ENCODE data around the gene TSPAN1. TPM values are rescaled to one million over a fixed set of nuclear protein-coding genes. Genes with fewer than 3 reads are reported as not detected.

The TSPAN1 gene
- total RNA-seq (under 1 TPM; 0.28 to 0.50 TPM), polyA plus RNA-seq (ENCODE audit: insufficient read length in 2 of 2) (1 to 10 TPM in 1 of 2 donors, under 1 TPM in 1; 0.84 to 2.2 TPM)
- long read RNA-seq, donor 1, partial matches to known transcripts = 29 of 40 reads
- long read RNA-seq, donor 1, other reads (novel, unspliced or antisense) = 11 of 40 reads
- long read RNA-seq, donor 2 = 0 reads
- long read RNA-seq, donor 3 = 0 reads
- long read RNA-seq, donor 4, partial matches to known transcripts = 15 of 17 reads
- long read RNA-seq, donor 4, other reads (novel, unspliced or antisense) = 0 of 17 reads

GRCh38 chr1:46174448-46175231 is at the start of gene TSPAN1:
Gene TSPAN1 (plus strand): TSS chr1:46175087. CDS start chr1:46181108, 6,021 bp downstream.
- no peak within 1 kb of the TSS for H3K27ac ChIP-seq (ENCODE audit: low read depth, low read length)

GRCh38 chr1:46128344-46128743 is 46.5 kb upstream of the TSPAN1 start:
- 100% methylated on average over 1 of the region's 3 CpGs for WGBS (ENCODE audit: insufficient coverage)
- H3K9me3 ChIP-seq (ENCODE audit: control insufficient read depth, insufficient read depth, low read length) = no peaks in the 10 kb centered on the region
- H3K27me3 ChIP-seq (ENCODE audit: control insufficient read depth, insufficient read depth, low read length) = no peaks in the 10 kb centered on the region
- H3K4me3 ChIP-seq (ENCODE audit: low read depth, low read length) = no peak overlapping the region
- DNase-seq (ENCODE audit: low read depth in 4 of 6, low spot score in 6 of 6) = no peak
- peaks cover 2% of the 10 kb centered on the region for H3K4me1 ChIP-seq (ENCODE audit: control insufficient read depth, insufficient read depth, low read length)
- no peak overlapping the region for H3K27ac ChIP-seq (ENCODE audit: low read depth, low read length)
- no peaks in the 10 kb centered on the region for H3K36me3 ChIP-seq (ENCODE audit: control insufficient read depth, insufficient read depth, low read length)

More at GRCh38 chr1:46174448-46175231, at the start of gene TSPAN1:
- peaks cover 13% of the 10 kb centered on the region for H3K4me1 ChIP-seq (ENCODE audit: control insufficient read depth, insufficient read depth, low read length)
- H3K4me3 ChIP-seq (ENCODE audit: low read depth, low read length) = no peak within 1 kb of the TSS
- H3K27me3 ChIP-seq (ENCODE audit: control insufficient read depth, insufficient read depth, low read length) = no peaks in the 10 kb centered on the region
- WGBS (ENCODE audit: insufficient coverage) = 76% methylated on average over 11 of the region's 11 CpGs
- DNase-seq (ENCODE audit: low read depth in 4 of 6, low spot score in 6 of 6) = no peak
- no peaks in the 10 kb centered on the region for H3K9me3 ChIP-seq (ENCODE audit: control insufficient read depth, insufficient read depth, low read length)
- no peaks in the 10 kb centered on the region for H3K36me3 ChIP-seq (ENCODE audit: control insufficient read depth, insufficient read depth, low read length)

GRCh38 chr1:46130121-46130520 is 44.8 kb upstream of the TSPAN1 start:
- H3K4me1 ChIP-seq (ENCODE audit: control insufficient read depth, insufficient read depth, low read length) = peaks cover 5% of the 10 kb centered on the region
- peak in 2 of 6 donors; percentile 30 to 60 for DNase-seq (ENCODE audit: low read depth in 4 of 6, low spot score in 6 of 6)
- H3K36me3 ChIP-seq (ENCODE audit: control insufficient read depth, insufficient read depth, low read length) = no peaks in the 10 kb centered on the region
- H3K9me3 ChIP-seq (ENCODE audit: control insufficient read depth, insufficient read depth, low read length) = no peaks in the 10 kb centered on the region
- H3K27me3 ChIP-seq (ENCODE audit: control insufficient read depth, insufficient read depth, low read length) = no peaks in the 10 kb centered on the region
- WGBS (ENCODE audit: insufficient coverage) = no CpG with 5 or more reads among the region's 1 CpG
- H3K27ac ChIP-seq (ENCODE audit: low read depth, low read length) = peak overlapping the region; percentile 4
- H3K4me3 ChIP-seq (ENCODE audit: low read depth, low read length) = peak overlapping the region; percentile 90

GRCh38 chr1:46130606-46131005 is 44.3 kb upstream of the TSPAN1 start:
- WGBS (ENCODE audit: insufficient coverage) = 0% methylated on average over 2 of the region's 5 CpGs
- no peaks in the 10 kb centered on the region for H3K27me3 ChIP-seq (ENCODE audit: control insufficient read depth, insufficient read depth, low read length)
- H3K36me3 ChIP-seq (ENCODE audit: control insufficient read depth, insufficient read depth, low read length) = no peaks in the 10 kb centered on the region
- peak overlapping the region; percentile 90 for H3K4me3 ChIP-seq (ENCODE audit: low read depth, low read length)
- DNase-seq (ENCODE audit: low read depth in 4 of 6, low spot score in 6 of 6) = peak in 2 of 6 donors; percentile 28 to 42
- peak overlapping the region; percentile 4 for H3K27ac ChIP-seq (ENCODE audit: low read depth, low read length)
- H3K9me3 ChIP-seq (ENCODE audit: control insufficient read depth, insufficient read depth, low read length) = no peaks in the 10 kb centered on the region
- peaks cover 5% of the 10 kb centered on the region for H3K4me1 ChIP-seq (ENCODE audit: control insufficient read depth, insufficient read depth, low read length)

GRCh38 chr1:46131093-46131492 is 43.8 kb upstream of the TSPAN1 start:
- Histone ChIP-seq H3K27me3 (ENCODE audit: control insufficient read depth, insufficient read depth, low read length) (no peaks in the 10 kb centered on the region), H3K27ac (ENCODE audit: low read depth, low read length) (peak overlapping the region; percentile 4), H3K4me1 (ENCODE audit: control insufficient read depth, insufficient read depth, low read length) (peaks cover 5% of the 10 kb centered on the region), H3K9me3 (ENCODE audit: control insufficient read depth, insufficient read depth, low read length) (no peaks in the 10 kb centered on the region), H3K36me3 (ENCODE audit: control insufficient read depth, insufficient read depth, low read length) (no peaks in the 10 kb centered on the region), H3K4me3 (ENCODE audit: low read depth, low read length) (peak overlapping the region; percentile 90)
- no CpG with 5 or more reads among the region's 10 CpGs for WGBS (ENCODE audit: insufficient coverage)
- DNase-seq (ENCODE audit: low read depth in 4 of 6, low spot score in 6 of 6) = peak in 2 of 6 donors; percentile 56 to 67

- WGBS (ENCODE audit: insufficient coverage) = 0% methylated on average over 17 of the region's 38 CpGs
- no peaks in the 10 kb centered on the region for H3K9me3 ChIP-seq (ENCODE audit: control insufficient read depth, insufficient read depth, low read length)
- H3K36me3 ChIP-seq (ENCODE audit: control insufficient read depth, insufficient read depth, low read length) = no peaks in the 10 kb centered on the region
- peak overlapping the region; percentile 90 for H3K4me3 ChIP-seq (ENCODE audit: low read depth, low read length)
- peak overlapping the region; percentile 98 for H3K27ac ChIP-seq (ENCODE audit: low read depth, low read length)
- H3K4me1 ChIP-seq (ENCODE audit: control insufficient read depth, insufficient read depth, low read length) = peaks cover 5% of the 10 kb centered on the region
- no peaks in the 10 kb centered on the region for H3K27me3 ChIP-seq (ENCODE audit: control insufficient read depth, insufficient read depth, low read length)
- DNase-seq (ENCODE audit: low read depth in 4 of 6, low spot score in 6 of 6) = peak in 4 of 6 donors; percentile 45 to 83 (median 64)
These were observed 43.0 kb upstream of the TSPAN1 start for GRCh38 chr1:46131712-46132528.

- WGBS (ENCODE audit: insufficient coverage) = under 1% methylated on average over 50 of the region's 55 CpGs
- no peaks in the 10 kb centered on the region for H3K36me3 ChIP-seq (ENCODE audit: control insufficient read depth, insufficient read depth, low read length)
- peaks cover 5% of the 10 kb centered on the region for H3K4me1 ChIP-seq (ENCODE audit: control insufficient read depth, insufficient read depth, low read length)
- H3K27ac ChIP-seq (ENCODE audit: low read depth, low read length) = peak within 1 kb of the TSS; percentile 98
- H3K4me3 ChIP-seq (ENCODE audit: low read depth, low read length) = peak within 1 kb of the TSS; percentile 90
- H3K9me3 ChIP-seq (ENCODE audit: control insufficient read depth, insufficient read depth, low read length) = no peaks in the 10 kb centered on the region
- H3K27me3 ChIP-seq (ENCODE audit: control insufficient read depth, insufficient read depth, low read length) = no peaks in the 10 kb centered on the region
- DNase-seq (ENCODE audit: low read depth in 4 of 6, low spot score in 6 of 6) = peak; percentile 95 to 100 (median 97)
These were observed 42.2 kb upstream of the TSPAN1 start, which contains the start of gene PIK3R3 for GRCh38 chr1:46132529-46133180. Gene PIK3R3 (minus strand): TSS chr1:46132629. CDS start chr1:46131952, 677 bp downstream.

- no peak for DNase-seq (ENCODE audit: low read depth in 4 of 6, low spot score in 6 of 6)
- Histone ChIP-seq H3K36me3 (ENCODE audit: control insufficient read depth, insufficient read depth, low read length) (no peaks in the 10 kb centered on the region), H3K9me3 (ENCODE audit: control insufficient read depth, insufficient read depth, low read length) (no peaks in the 10 kb centered on the region), H3K4me1 (ENCODE audit: control insufficient read depth, insufficient read depth, low read length) (peaks cover 5% of the 10 kb centered on the region), H3K27ac (ENCODE audit: low read depth, low read length) (peak overlapping the region; percentile 98), H3K27me3 (ENCODE audit: control insufficient read depth, insufficient read depth, low read length) (no peaks in the 10 kb centered on the region), H3K4me3 (ENCODE audit: low read depth, low read length) (peak overlapping the region; percentile 90)
- 0% methylated on average over 15 of the region's 22 CpGs for WGBS (ENCODE audit: insufficient coverage)
These were observed 41.7 kb upstream of the TSPAN1 start for GRCh38 chr1:46133181-46133658.

Measured in spinal cord (tissue), 10 donors.